CD14-positive monocyte (primary cell): ENCODE measurements around the gene TOMM20. TPM values are rescaled to one million over a fixed set of nuclear protein-coding genes. Genes with fewer than 3 reads are reported as not detected.
A peak's percentile ranks its signal among the peaks of the same experiment; 100 is the strongest.

Source experiments
- DNase-seq, 3 donors: peaks; one replicate each; pipeline ENCODE4 v3.0.0-alpha.2; 2011 to 2022
- H2AFZ ChIP-seq: 2 replicates; pipeline ENCODE4 v1.6.0; 2012; ENCODE audit warnings: mild to moderate bottlenecking, low read depth, low read length, inconsistent platforms; ENCODE audit not compliant: insufficient read depth, poor library complexity, severe bottlenecking
- H3K27ac ChIP-seq, 2 donors: 1 replicate in 1 of 2; 2 replicates in 1 of 2; pipeline ENCODE4 v1.5.1; 2012 to 2013; ENCODE audit warnings: low read length in 2 of 2, control low read depth in 1 of 2, inconsistent platforms in 1 of 2, low read depth in 1 of 2, mild to moderate bottlenecking in 1 of 2
- H3K27me3 ChIP-seq, 2 donors: one replicate each; pipeline versions ENCODE4 v1.6.0 to v1.6.1; 2011 to 2013; ENCODE audit warnings: low read length in 2 of 2; ENCODE audit not compliant: control insufficient read depth in 2 of 2, insufficient read depth in 2 of 2
- H3K36me3 ChIP-seq, 2 donors: replicated peaks in 1 of 2; 1 replicate in 1 of 2; 2 replicates in 1 of 2; pipeline versions ENCODE4 v1.5.1 to v1.6.1; 2012 to 2013; ENCODE audit warnings: low read length in 2 of 2, control low read depth in 1 of 2, inconsistent platforms in 1 of 2, mild to moderate bottlenecking in 1 of 2; ENCODE audit not compliant: insufficient read depth in 2 of 2, control insufficient read depth in 1 of 2
- H3K4me1 ChIP-seq, 2 donors: 1 replicate in 1 of 2; 2 replicates in 1 of 2; pipeline versions ENCODE4 v1.5.1 to v1.6.1; 2012 to 2013; ENCODE audit warnings: low read length in 2 of 2, control low read depth in 1 of 2, inconsistent platforms in 1 of 2, mild to moderate bottlenecking in 1 of 2, moderate library complexity in 1 of 2; ENCODE audit not compliant: insufficient read depth in 2 of 2, control insufficient read depth in 1 of 2
- H3K4me2 ChIP-seq: replicated peaks from 2 replicates; pipeline ENCODE3; 2012; ENCODE audit warnings: low read length, moderate library complexity, mild to moderate bottlenecking; ENCODE audit not compliant: poor library complexity, severe bottlenecking; ENCODE audit errors: extremely low read depth
- H3K4me3 ChIP-seq, 3 experiments: fragments of 200-600 bp in 1 of 3; sonication (generic) in 1 of 3; replicated peaks in 1 of 3; 1 replicate in 2 of 3; 2 replicates in 1 of 3; pipeline ENCODE4 v1.5.1; 2011 to 2013; ENCODE audit warnings: low read length in 3 of 3, mild to moderate bottlenecking in 3 of 3, control low read depth in 2 of 3, low read depth in 2 of 3, inconsistent platforms in 1 of 3, moderate library complexity in 1 of 3
- H3K79me2 ChIP-seq: 2 replicates; pipeline ENCODE4 v1.6.0; 2012; ENCODE audit warnings: mild to moderate bottlenecking, control low read depth, inconsistent platforms, low read length, moderate library complexity; ENCODE audit not compliant: insufficient read depth
- H3K9ac ChIP-seq: 2 replicates; pipeline ENCODE4 v1.6.0; 2017; ENCODE audit warnings: low read length, mild to moderate bottlenecking; ENCODE audit not compliant: insufficient read depth, poor library complexity, severe bottlenecking
- H3K9me3 ChIP-seq, 2 donors: replicated peaks in 1 of 2; 1 replicate in 1 of 2; 2 replicates in 1 of 2; pipeline versions ENCODE4 v1.5.1 to v1.6.1; 2012 to 2013; ENCODE audit warnings: low read length in 2 of 2, control low read depth in 1 of 2; ENCODE audit not compliant: control insufficient read depth in 1 of 2, insufficient read depth in 1 of 2
- H4K20me1 ChIP-seq: 2 replicates; pipeline ENCODE4 v1.6.0; 2012; ENCODE audit warnings: mild to moderate bottlenecking, low read length, control low read depth, moderate library complexity; ENCODE audit not compliant: insufficient read depth
- H3K27ac Mint-ChIP-seq, 7 donors: one replicate each; pipeline ENCODE4 v1.8.0; 2020; ENCODE audit warnings: mild to moderate bottlenecking in 7 of 7, mixed read lengths in 7 of 7, moderate library complexity in 6 of 7, inconsistent platforms in 2 of 7
- H3K27me3 Mint-ChIP-seq, 3 donors: one replicate each; pipeline ENCODE4 v1.8.0; 2021 to 2022; ENCODE audit warnings: low read depth in 3 of 3, mild to moderate bottlenecking in 3 of 3, mixed read lengths in 3 of 3, moderate library complexity in 3 of 3, inconsistent platforms in 1 of 3
- H3K36me3 Mint-ChIP-seq, 2 donors: one replicate each; pipeline ENCODE4 v1.8.0; 2020; ENCODE audit warnings: mixed read lengths in 2 of 2, inconsistent platforms in 1 of 2, mild to moderate bottlenecking in 1 of 2
- H3K4me1 Mint-ChIP-seq: one replicate; pipeline ENCODE4 v1.8.0; 2020; ENCODE audit warnings: mild to moderate bottlenecking, mixed read lengths
- H3K4me3 Mint-ChIP-seq, 2 donors: one replicate each; pipeline ENCODE4 v1.8.0; 2020; ENCODE audit warnings: mild to moderate bottlenecking in 2 of 2, mixed read lengths in 2 of 2, moderate library complexity in 1 of 2
- H3K9me3 Mint-ChIP-seq, 7 donors: one replicate each; pipeline ENCODE4 v1.8.0; 2020 to 2022; ENCODE audit warnings: mixed read lengths in 7 of 7, mild to moderate bottlenecking in 6 of 7, moderate library complexity in 6 of 7, inconsistent platforms in 2 of 7
- WGBS: methylation state at CpG from one replicate; pipeline ENCODE4 v1.1.5; 2013; ENCODE audit warnings: missing lambda C conversion rate; ENCODE audit not compliant: insufficient coverage; 5-methylcytosine and 5-hydroxymethylcytosine counted together
- intact Hi-C, 2 donors: fragments of 100-400 bp; cut with micrococcal nuclease; formaldehyde crosslinking; loops; one replicate each; pipeline versions ENCODE4 v1.15.0 to v1.15.1; 2023
- polyA plus RNA-seq, 3 donors: library from polyadenylated mRNA; depleted of rRNA in 1 of 3; unstranded in 2 of 3; stranded (reverse) in 1 of 3; fragments of 300-500 nt in 2 of 3; fragments of >200 nt in 1 of 3; fragmentation: Illumina TruSeq in 2 of 3; gene quantifications; 1 replicate in 2 of 3; 2 replicates in 1 of 3; pipeline ENCODE4 v1.2.3, GENCODE V29; 2012 to 2021
- TF ChIP-seq, protein P1 (sequence below): fragments of 200-600 bp; IDR thresholded peaks from one replicate; pipeline ENCODE4 v1.8.0; 2022; ENCODE audit warnings: antibody characterized with exemption, mild to moderate bottlenecking

TOMM20 gene
- polyA plus RNA-seq, 3 donors, result 26.5 to 34.8 (median 31.5) TPM

DNA sequence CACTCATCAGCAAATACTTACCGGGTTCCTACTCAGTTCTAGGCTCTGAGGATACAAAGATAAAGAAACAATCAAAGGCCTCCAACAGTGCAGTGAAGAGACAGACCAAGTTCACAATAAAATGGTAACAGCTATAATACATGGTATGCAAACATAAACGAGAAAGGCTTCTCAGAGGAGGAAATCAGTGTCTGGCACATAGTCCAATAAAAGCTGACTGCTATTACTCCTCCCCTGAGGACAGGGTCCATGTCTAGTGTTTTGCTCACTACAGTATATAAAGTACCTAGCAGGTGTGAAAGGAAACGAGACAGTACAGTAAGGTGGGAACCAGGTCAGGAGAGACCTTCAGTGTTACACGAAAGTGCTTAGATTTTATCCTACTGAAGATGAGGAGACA, 28.1 kb upstream of the TOMM20 start:
- TF ChIP-seq, protein P1, sequence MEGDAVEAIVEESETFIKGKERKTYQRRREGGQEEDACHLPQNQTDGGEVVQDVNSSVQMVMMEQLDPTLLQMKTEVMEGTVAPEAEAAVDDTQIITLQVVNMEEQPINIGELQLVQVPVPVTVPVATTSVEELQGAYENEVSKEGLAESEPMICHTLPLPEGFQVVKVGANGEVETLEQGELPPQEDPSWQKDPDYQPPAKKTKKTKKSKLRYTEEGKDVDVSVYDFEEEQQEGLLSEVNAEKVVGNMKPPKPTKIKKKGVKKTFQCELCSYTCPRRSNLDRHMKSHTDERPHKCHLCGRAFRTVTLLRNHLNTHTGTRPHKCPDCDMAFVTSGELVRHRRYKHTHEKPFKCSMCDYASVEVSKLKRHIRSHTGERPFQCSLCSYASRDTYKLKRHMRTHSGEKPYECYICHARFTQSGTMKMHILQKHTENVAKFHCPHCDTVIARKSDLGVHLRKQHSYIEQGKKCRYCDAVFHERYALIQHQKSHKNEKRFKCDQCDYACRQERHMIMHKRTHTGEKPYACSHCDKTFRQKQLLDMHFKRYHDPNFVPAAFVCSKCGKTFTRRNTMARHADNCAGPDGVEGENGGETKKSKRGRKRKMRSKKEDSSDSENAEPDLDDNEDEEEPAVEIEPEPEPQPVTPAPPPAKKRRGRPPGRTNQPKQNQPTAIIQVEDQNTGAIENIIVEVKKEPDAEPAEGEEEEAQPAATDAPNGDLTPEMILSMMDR, result no peak
- intact Hi-C loops, result no loop called here
- no peak for DNase-seq
- Histone ChIP-seq H3K27me3 (no peaks in the 10 kb centered on the region), H3K27ac (no peak overlapping the region), H3K9me3 (no peaks in the 10 kb centered on the region), H3K79me2 (peaks cover 47% of the 10 kb centered on the region), H3K9ac (no peak overlapping the region), H3K4me2 (no peak overlapping the region), H4K20me1 (peaks cover 8% of the 10 kb centered on the region), H2AFZ (no peak overlapping the region), H3K4me1 (peaks cover 12 to 19% of the 10 kb centered on the region in 2 donors), H3K4me3 (no peak overlapping the region), H3K36me3 (peaks cover 57 to 69% of the 10 kb centered on the region in 2 donors)
- Mint-ChIP-seq H3K36me3 (peaks cover 32 to 50% of the 10 kb centered on the region in 2 donors), H3K9me3 (peaks cover 0 to 2% (median 0%) of the 10 kb centered on the region in 7 donors), H3K27ac (no peak overlapping the region), H3K4me1 (peaks cover 10% of the 10 kb centered on the region), H3K27me3 (no peaks in the 10 kb centered on the region), H3K4me3 (no peak overlapping the region)
- WGBS, result 100% methylated on average over 2 of the region's 4 CpGs

DNA sequence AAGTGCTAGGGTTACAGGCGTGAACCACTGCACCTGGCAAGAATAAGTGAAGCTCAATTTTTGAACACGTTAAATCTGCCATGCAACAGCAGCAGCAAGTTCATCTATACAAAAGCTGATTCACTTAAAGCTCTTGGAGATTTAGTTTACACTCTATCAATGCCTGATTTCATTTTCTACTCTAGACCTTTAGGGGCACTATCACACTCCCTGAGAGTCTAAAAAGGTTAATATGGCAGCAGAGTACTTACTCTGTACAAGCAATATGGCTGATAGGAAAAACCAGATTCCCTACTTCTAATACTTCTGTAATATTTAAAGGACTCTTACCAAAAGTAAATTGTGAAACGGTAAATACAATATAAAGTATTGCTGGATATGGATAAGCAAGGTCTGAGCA, 27.6 kb upstream of the TOMM20 start:
- Mint-ChIP-seq H3K36me3 (peaks cover 35 to 54% of the 10 kb centered on the region in 2 donors), H3K27ac (peak overlapping the region in 1 of 7 donors; percentile 30), H3K9me3 (peaks cover 0 to 2% (median 0%) of the 10 kb centered on the region in 7 donors), H3K4me1 (peaks cover 8% of the 10 kb centered on the region), H3K4me3 (no peak overlapping the region), H3K27me3 (no peaks in the 10 kb centered on the region)
- Histone ChIP-seq H3K4me2 (no peak overlapping the region), H3K4me1 (peaks cover 9 to 14% of the 10 kb centered on the region in 2 donors), H4K20me1 (peaks cover 13% of the 10 kb centered on the region), H3K9me3 (no peaks in the 10 kb centered on the region), H2AFZ (no peak overlapping the region), H3K79me2 (peaks cover 51% of the 10 kb centered on the region), H3K27ac (no peak overlapping the region), H3K36me3 (peaks cover 62 to 74% of the 10 kb centered on the region in 2 donors), H3K27me3 (no peaks in the 10 kb centered on the region), H3K4me3 (no peak overlapping the region), H3K9ac (no peak overlapping the region)
- TF ChIP-seq, protein P1, result no peak
- intact Hi-C loops, result no loop called here
- WGBS, result 100% methylated on average over 1 of the region's 3 CpGs
- no peak for DNase-seq
